ENCODE results near the gene SERPINB13.
A peak's percentile ranks its signal among the peaks of the same experiment; 100 is the strongest.

The SERPINB13 gene

GRCh38 chr18:63578357-63578958 is 8.7 kb upstream of the SERPINB13 start:
- peak; percentile 59 to 84 (median 62) for TF ChIP-seq CTCF (IDR thresholded peaks at IDR 0.05; ENCODE audit: unreplicated experiment in 3 of 3)
- Mint-ChIP-seq H3K4me1 (no peaks in the 10 kb centered on the region), H3K9me3 (no peaks in the 10 kb centered on the region), H3K36me3 (ENCODE audit: low read depth) (no peaks in the 10 kb centered on the region), H3K27me3 (ENCODE audit: low read depth) (no peaks in the 10 kb centered on the region), H3K27ac (no peak overlapping the region), H3K4me3 (no peak overlapping the region)

GRCh38 chr18:63579616-63580015 is 7.5 kb upstream of the SERPINB13 start:
- no peaks in the 10 kb centered on the region for H3K36me3 Mint-ChIP-seq (ENCODE audit: low read depth)
- H3K4me1 Mint-ChIP-seq = no peaks in the 10 kb centered on the region

GRCh38 chr18:63585988-63586387 is 1.2 kb upstream of the SERPINB13 start:
- H3K4me3 Mint-ChIP-seq = no peak overlapping the region
- H3K36me3 Mint-ChIP-seq (ENCODE audit: low read depth) = no peaks in the 10 kb centered on the region
- no peaks in the 10 kb centered on the region for H3K4me1 Mint-ChIP-seq
- TF ChIP-seq CTCF (IDR thresholded peaks at IDR 0.05; ENCODE audit: unreplicated experiment in 3 of 3) = no peak
- H3K27me3 Mint-ChIP-seq (ENCODE audit: low read depth) = no peaks in the 10 kb centered on the region
- no peak overlapping the region for H3K27ac Mint-ChIP-seq
- no peaks in the 10 kb centered on the region for H3K9me3 Mint-ChIP-seq

More at GRCh38 chr18:63579616-63580015, 7.5 kb upstream of the SERPINB13 start:
- no peaks in the 10 kb centered on the region for H3K9me3 Mint-ChIP-seq
- H3K27me3 Mint-ChIP-seq (ENCODE audit: low read depth) = no peaks in the 10 kb centered on the region
- TF ChIP-seq CTCF (IDR thresholded peaks at IDR 0.05; ENCODE audit: unreplicated experiment in 3 of 3) = no peak
- H3K27ac Mint-ChIP-seq = no peak overlapping the region
- no peak overlapping the region for H3K4me3 Mint-ChIP-seq

- Mint-ChIP-seq H3K9me3 (no peaks in the 10 kb centered on the region), H3K27me3 (ENCODE audit: low read depth) (no peaks in the 10 kb centered on the region), H3K27ac (no peak overlapping the region), H3K4me1 (no peaks in the 10 kb centered on the region), H3K36me3 (ENCODE audit: low read depth) (no peaks in the 10 kb centered on the region), H3K4me3 (no peak overlapping the region)
- no peak for TF ChIP-seq CTCF (IDR thresholded peaks at IDR 0.05; ENCODE audit: unreplicated experiment in 3 of 3)
These were observed 712 bp upstream of the SERPINB13 start for GRCh38 chr18:63586431-63586830.

GRCh38 chr18:63588909-63589308 is 1.8 kb downstream of the SERPINB13 start:
- Mint-ChIP-seq H3K4me1 (no peaks in the 10 kb centered on the region), H3K36me3 (ENCODE audit: low read depth) (no peaks in the 10 kb centered on the region), H3K9me3 (no peaks in the 10 kb centered on the region), H3K27me3 (ENCODE audit: low read depth) (no peaks in the 10 kb centered on the region), H3K27ac (no peak overlapping the region), H3K4me3 (no peak overlapping the region)
- no peak for TF ChIP-seq CTCF (IDR thresholded peaks at IDR 0.05; ENCODE audit: unreplicated experiment in 3 of 3)

- no peaks in the 10 kb centered on the region for H3K9me3 Mint-ChIP-seq
- H3K27me3 Mint-ChIP-seq (ENCODE audit: low read depth) = no peaks in the 10 kb centered on the region
- no peaks in the 10 kb centered on the region for H3K4me1 Mint-ChIP-seq
- no peaks in the 10 kb centered on the region for H3K36me3 Mint-ChIP-seq (ENCODE audit: low read depth)
- H3K27ac Mint-ChIP-seq = no peak overlapping the region
- TF ChIP-seq CTCF (IDR thresholded peaks at IDR 0.05; ENCODE audit: unreplicated experiment in 3 of 3) = no peak
- no peak overlapping the region for H3K4me3 Mint-ChIP-seq
These were observed 3.2 kb downstream of the SERPINB13 start for GRCh38 chr18:63590373-63590772.
